Esophagus squamous epithelium (tissue), 5 donors: ENCODE measurements around the gene MRPL20. TPM values are rescaled to one million over a fixed set of nuclear protein-coding genes. Genes with fewer than 3 reads are reported as not detected.
A peak's percentile ranks its signal among the peaks of the same experiment; 100 is the strongest.

Experiments
- DNase-seq: peaks from one replicate; lab custom pipeline; 2025; lab: John Stamatoyannopoulos, UW
- H3K27ac ChIP-seq, 4 donors: fragments of 200-600 bp; sonication (generic); one replicate each; pipeline ENCODE4 v1.5.1; 2016 to 2019; ENCODE audit warnings: mild to moderate bottlenecking in 1 of 4
- H3K27me3 ChIP-seq, 4 donors: fragments of 200-600 bp; sonication (generic); 1 replicate in 3 of 4; 2 replicates in 1 of 4; pipeline versions ENCODE4 v1.5.1 to v1.6.0; 2017 to 2021; ENCODE audit warnings: antibody characterized with exemption in 1 of 4
- H3K36me3 ChIP-seq, 3 donors: fragments of 200-600 bp; sonication (generic); one replicate each; pipeline ENCODE4 v1.5.1; 2016 to 2019
- H3K4me1 ChIP-seq, 3 donors: fragments of 200-600 bp; sonication (generic); one replicate each; pipeline ENCODE4 v1.5.1; 2017 to 2019
- H3K4me3 ChIP-seq, 4 donors: fragments of 200-600 bp; sonication (generic); 1 replicate in 3 of 4; 2 replicates in 1 of 4; pipeline ENCODE4 v1.5.1; 2016 to 2019; ENCODE audit warnings: mild to moderate bottlenecking in 2 of 4, moderate library complexity in 1 of 4
- H3K9me3 ChIP-seq, 3 donors: fragments of 200-600 bp; sonication (generic); one replicate each; pipeline ENCODE4 v1.5.1; 2016 to 2019
- POLR2A ChIP-seq, 4 donors: fragments of 450-650 bp; IDR thresholded peaks; one replicate each; pipeline ENCODE4 v1.6.1; 2017; ENCODE audit warnings: antibody characterized with exemption in 4 of 4, mild to moderate bottlenecking in 4 of 4, moderate library complexity in 3 of 4
- WGBS, 2 donors: methylation state at CpG; one replicate each; pipeline ENCODE4 v1.1.5; 2018; 5-methylcytosine and 5-hydroxymethylcytosine counted together
- intact Hi-C: fragments of 100-400 bp; cut with DNase I; formaldehyde crosslinking; loops from one replicate; pipeline ENCODE4 v1.15.0; 2022
- total RNA-seq, 4 donors: library from RNA; depleted of rRNA; stranded (reverse); fragments of >200 nt; gene quantifications; one replicate each; pipeline ENCODE4 v1.1.0, GENCODE V29; 2016
- TF ChIP-seq, protein P1 (sequence below), 6 experiments: fragments of 450-650 bp in 4 of 6; fragments of 200-600 bp in 2 of 6; sonication (generic) in 2 of 6; IDR thresholded peaks; one replicate each; pipeline ENCODE4 v1.5.1; 2016 to 2019; ENCODE audit warnings: antibody characterized with exemption in 6 of 6, mild to moderate bottlenecking in 4 of 6, moderate library complexity in 4 of 6
- donor health status: DM: yes; HTN: yes; CAD: no.

Gene MRPL20
- total RNA-seq, 4 donors from 2014 or later = 98.0 to 157 (median 116) TPM

DNA sequence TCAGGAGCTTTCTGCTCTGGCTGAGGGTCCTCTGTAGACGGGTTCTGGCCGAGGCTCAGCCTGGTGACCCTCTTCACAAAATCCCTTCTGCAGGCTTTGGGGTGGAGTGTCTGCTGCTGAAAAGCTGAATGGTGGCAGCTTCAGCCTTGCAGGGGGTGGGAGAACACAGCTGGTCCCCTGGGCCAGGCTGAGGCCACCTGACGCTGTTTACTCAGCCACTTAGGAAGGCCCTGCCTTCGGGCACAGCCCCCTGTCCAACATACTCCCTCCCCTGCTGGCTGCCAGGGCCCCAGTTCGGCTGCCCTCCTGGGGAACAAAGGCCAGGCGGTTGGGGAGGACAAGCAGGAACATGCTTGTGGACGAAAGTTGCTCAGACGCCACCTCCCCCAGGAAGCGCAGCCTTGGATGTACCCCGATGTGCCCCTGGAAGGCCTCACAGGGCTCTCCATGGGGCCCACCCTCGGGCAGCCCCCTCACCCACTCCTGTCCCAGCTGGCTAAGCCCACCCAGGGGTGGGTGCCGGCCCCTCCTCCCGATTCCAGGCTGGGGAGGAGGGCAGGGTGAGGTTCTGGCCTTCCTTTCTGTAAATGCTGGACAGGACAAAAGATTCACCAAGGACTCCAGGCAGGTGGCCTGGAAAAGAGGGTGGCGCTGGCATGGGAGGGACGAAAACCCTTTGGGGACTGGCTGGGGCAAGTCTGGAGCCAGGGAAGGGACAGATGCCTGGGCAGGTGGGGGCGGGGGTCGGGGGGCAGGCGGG is 14.2 kb upstream of the MRPL20 start, which contains the start of gene ANKRD65:
Gene ANKRD65, minus strand, starts transcription at position 130 of the 760 bp plus-strand sequence. CDS start 271 bp downstream, outside the sequence.
- Histone ChIP-seq H3K9me3 (no peaks in the 10 kb centered on the region), H3K4me1 (peaks cover 37 to 80% (median 45%) of the 10 kb centered on the region in 3 donors), H3K36me3 (no peaks in the 10 kb centered on the region), H3K27me3 (peaks cover 0 to 23% (median 0%) of the 10 kb centered on the region in 4 donors), H3K27ac (peak within 1 kb of the TSS; percentile 66 to 89 (median 80)), H3K4me3 (peak within 1 kb of the TSS; percentile 39 to 69 (median 52))
- no peak for DNase-seq
- TF ChIP-seq POLR2A (IDR thresholded peaks at IDR 0.05) = no peak
- TF ChIP-seq, protein P1, sequence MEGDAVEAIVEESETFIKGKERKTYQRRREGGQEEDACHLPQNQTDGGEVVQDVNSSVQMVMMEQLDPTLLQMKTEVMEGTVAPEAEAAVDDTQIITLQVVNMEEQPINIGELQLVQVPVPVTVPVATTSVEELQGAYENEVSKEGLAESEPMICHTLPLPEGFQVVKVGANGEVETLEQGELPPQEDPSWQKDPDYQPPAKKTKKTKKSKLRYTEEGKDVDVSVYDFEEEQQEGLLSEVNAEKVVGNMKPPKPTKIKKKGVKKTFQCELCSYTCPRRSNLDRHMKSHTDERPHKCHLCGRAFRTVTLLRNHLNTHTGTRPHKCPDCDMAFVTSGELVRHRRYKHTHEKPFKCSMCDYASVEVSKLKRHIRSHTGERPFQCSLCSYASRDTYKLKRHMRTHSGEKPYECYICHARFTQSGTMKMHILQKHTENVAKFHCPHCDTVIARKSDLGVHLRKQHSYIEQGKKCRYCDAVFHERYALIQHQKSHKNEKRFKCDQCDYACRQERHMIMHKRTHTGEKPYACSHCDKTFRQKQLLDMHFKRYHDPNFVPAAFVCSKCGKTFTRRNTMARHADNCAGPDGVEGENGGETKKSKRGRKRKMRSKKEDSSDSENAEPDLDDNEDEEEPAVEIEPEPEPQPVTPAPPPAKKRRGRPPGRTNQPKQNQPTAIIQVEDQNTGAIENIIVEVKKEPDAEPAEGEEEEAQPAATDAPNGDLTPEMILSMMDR (IDR thresholded peaks at IDR 0.05) = no peak
- intact Hi-C loops = no loop called here
- 36% methylated on average over 6 of the region's 18 CpGs; no CpG with 5 or more reads in 1 of the 2 donors for WGBS, 2 donors

GRCh38 chr1:1420654-1421141 is 13.6 kb upstream of the MRPL20 start:
- H3K9me3 ChIP-seq = no peaks in the 10 kb centered on the region
- 42 to 52% methylated on average over 2 to 5 of the region's 12 CpGs for WGBS, 2 donors
- peak overlapping the region; percentile 39 to 69 (median 52) for H3K4me3 ChIP-seq
- intact Hi-C loops = no loop called here
- H3K27me3 ChIP-seq = peaks cover 0 to 17% (median 0%) of the 10 kb centered on the region in 4 donors
- H3K27ac ChIP-seq = peak overlapping the region; percentile 66 to 89 (median 80)
- TF ChIP-seq, protein P1 (IDR thresholded peaks at IDR 0.05) = no peak
- TF ChIP-seq POLR2A (IDR thresholded peaks at IDR 0.05) = no peak
- peaks cover 37 to 74% (median 42%) of the 10 kb centered on the region in 3 donors for H3K4me1 ChIP-seq
- no peaks in the 10 kb centered on the region for H3K36me3 ChIP-seq
- DNase-seq = no peak

- H3K4me3 ChIP-seq = peak overlapping the region; percentile 39 to 69 (median 52)
- H3K9me3 ChIP-seq = no peaks in the 10 kb centered on the region
- peaks cover 37 to 70% (median 42%) of the 10 kb centered on the region in 3 donors for H3K4me1 ChIP-seq
- 40% methylated on average over 1 of the region's 112 CpGs; no CpG with 5 or more reads in 1 of the 2 donors for WGBS, 2 donors
- peaks cover 0 to 14% (median 0%) of the 10 kb centered on the region in 4 donors for H3K27me3 ChIP-seq
- TF ChIP-seq POLR2A (IDR thresholded peaks at IDR 0.05) = no peak
- TF ChIP-seq, protein P1 (IDR thresholded peaks at IDR 0.05) = peak in 1 of 6 experiments; percentile 5
- peak overlapping the region; percentile 74 to 89 (median 86) for H3K27ac ChIP-seq
- H3K36me3 ChIP-seq = no peaks in the 10 kb centered on the region
- DNase-seq = no peak
- intact Hi-C loops = no loop called here
Observed at GRCh38 chr1:1419813-1420653, 12.9 kb upstream of the MRPL20 start.

GRCh38 chr1:1419363-1419812 is 12.3 kb upstream of the MRPL20 start:
- peaks cover 37 to 70% (median 42%) of the 10 kb centered on the region in 3 donors for H3K4me1 ChIP-seq
- peak overlapping the region; percentile 39 to 69 (median 52) for H3K4me3 ChIP-seq
- intact Hi-C loops = no loop called here
- H3K36me3 ChIP-seq = no peaks in the 10 kb centered on the region
- no CpG with 5 or more reads among the region's 21 CpGs for WGBS, 2 donors
- DNase-seq = no peak
- peak overlapping the region; percentile 74 to 89 (median 86) for H3K27ac ChIP-seq
- H3K27me3 ChIP-seq = peaks cover 0 to 14% (median 0%) of the 10 kb centered on the region in 4 donors
- TF ChIP-seq, protein P1 (IDR thresholded peaks at IDR 0.05) = no peak
- TF ChIP-seq POLR2A (IDR thresholded peaks at IDR 0.05) = no peak
- H3K9me3 ChIP-seq = no peaks in the 10 kb centered on the region
